NCI-H2029 (cell line): ENCODE measurements around the gene ARPC5.

Experiments
- DNase-seq: peaks from one replicate; lab custom pipeline; 2025; lab: John Stamatoyannopoulos, UW

The ARPC5 gene

GRCh38 chr1:183611021-183611420 lies 24.6 kb downstream of the ARPC5 start:
- DNase-seq = no peak

GRCh38 chr1:183609759-183610452 lies 25.7 kb downstream of the ARPC5 start:
- DNase-seq = peak; percentile 24

GRCh38 chr1:183609313-183609712 lies 26.3 kb downstream of the ARPC5 start:
- no peak for DNase-seq

GRCh38 chr1:183607322-183607980 lies 28.1 kb downstream of the ARPC5 start:
- no peak for DNase-seq

- DNase-seq = no peak
Measured at GRCh38 chr1:183605904-183606303, 29.7 kb downstream of the ARPC5 start.

GRCh38 chr1:183604815-183605214 lies 30.8 kb downstream of the ARPC5 start:
- no peak for DNase-seq

- DNase-seq = peak; percentile 5
Measured at GRCh38 chr1:183604038-183604808, 31.4 kb downstream of the ARPC5 start.

GRCh38 chr1:183602510-183602909 lies 33.1 kb downstream of the ARPC5 start:
- no peak for DNase-seq

- no peak for DNase-seq
Measured at GRCh38 chr1:183600634-183601033, 34.9 kb downstream of the ARPC5 start.

GRCh38 chr1:183600136-183600535 lies 35.4 kb downstream of the ARPC5 start:
- peak; percentile 2 for DNase-seq

- no peak for DNase-seq
Measured at GRCh38 chr1:183598386-183598785, 37.2 kb downstream of the ARPC5 start.

GRCh38 chr1:183597656-183598347 lies 37.8 kb downstream of the ARPC5 start:
- no peak for DNase-seq

- DNase-seq = no peak
Measured at GRCh38 chr1:183596500-183596899, 39.1 kb downstream of the ARPC5 start.

GRCh38 chr1:183595537-183595936 lies 40.0 kb downstream of the ARPC5 start:
- DNase-seq = no peak

- DNase-seq = no peak
Measured at GRCh38 chr1:183593356-183593755, 42.2 kb downstream of the ARPC5 start.

GRCh38 chr1:183592733-183593132 lies 42.9 kb downstream of the ARPC5 start:
- DNase-seq = no peak

GRCh38 chr1:183590244-183591191 lies 45.1 kb downstream of the ARPC5 start, which contains the start of gene NCF2:
Gene NCF2 (minus strand): TSS chr1:183590459. CDS start chr1:183590329, 130 bp downstream.
- no peak for DNase-seq

GRCh38 chr1:183589874-183590243 lies 45.7 kb downstream of the ARPC5 start:
- DNase-seq = no peak

- no peak for DNase-seq
Measured at GRCh38 chr1:183589384-183589783, 46.2 kb downstream of the ARPC5 start.

- DNase-seq = no peak
Measured at GRCh38 chr1:183588827-183589226, 46.8 kb downstream of the ARPC5 start.

GRCh38 chr1:183586926-183587325 lies 48.7 kb downstream of the ARPC5 start:
- DNase-seq = no peak
